Measurements from ENCODE around the gene UBE2V1.

UBE2V1 gene

GRCh38 chr20:50123418-50123817 lies 10.5 kb upstream of the UBE2V1 start:
- Histone ChIP-seq H3K27ac (replicated peaks; ENCODE audit: low read length) (no peak overlapping the region), H3K23ac (ENCODE audit: low read depth, low read length, poor library complexity) (no peak overlapping the region), H3K18ac (ENCODE audit: low read length) (no peak overlapping the region), H2BK5ac (ENCODE audit: low read length) (no peak overlapping the region), H4K91ac (ENCODE audit: low read depth, low read length, poor library complexity) (no peak overlapping the region), H2BK15ac (ENCODE audit: low read length) (no peak overlapping the region), H2BK12ac (ENCODE audit: low read length) (no peak overlapping the region), H3K4me1 (ENCODE audit: control insufficient read depth in 2 of 2, insufficient read depth in 1 of 2, low read depth in 1 of 2, low read length in 2 of 2) (peaks cover 0 to 2% of the 10 kb centered on the region in 2 donors), H3K79me1 (ENCODE audit: low read depth, low read length) (no peaks in the 10 kb centered on the region), H3K9me3 (replicated peaks in 1 of 2; ENCODE audit: control insufficient read depth in 2 of 2, insufficient read depth in 1 of 2, low read depth in 1 of 2, low read length in 2 of 2) (no peaks in the 10 kb centered on the region), H3K4me2 (ENCODE audit: insufficient read depth, low read length, poor library complexity, severe bottlenecking) (no peak overlapping the region), H3K4me3 (ENCODE audit: low read length in 2 of 2) (no peak overlapping the region), H3K14ac (ENCODE audit: low read length) (no peak overlapping the region), H2AFZ (ENCODE audit: low read length) (no peak overlapping the region), H2AK5ac (ENCODE audit: low read depth, low read length) (no peak overlapping the region), H4K8ac (ENCODE audit: low read depth, low read length) (no peak overlapping the region), H3K36me3 (replicated peaks in 1 of 2; ENCODE audit: control insufficient read depth in 2 of 2, insufficient read depth in 2 of 2, low read length in 2 of 2) (peaks cover 22 to 53% of the 10 kb centered on the region in 2 donors), H3K9ac (ENCODE audit: low read depth, low read length, poor library complexity) (no peak overlapping the region), H3K4ac (ENCODE audit: low read length) (no peak overlapping the region), H2BK120ac (ENCODE audit: low read depth, low read length) (no peak overlapping the region), H3K27me3 (ENCODE audit: control insufficient read depth in 3 of 3, insufficient read depth in 3 of 3, low read depth in 1 of 3, low read length in 3 of 3) (no peaks in the 10 kb centered on the region)
- no peak for DNase-seq (ENCODE audit: low spot score)
- no CpG with 5 or more reads among the region's 7 CpGs for WGBS, 2 donors (ENCODE audit: extremely low coverage in 2 of 2, insufficient read length in 2 of 2, insufficient replicate concordance in 1 of 2)

DNA sequence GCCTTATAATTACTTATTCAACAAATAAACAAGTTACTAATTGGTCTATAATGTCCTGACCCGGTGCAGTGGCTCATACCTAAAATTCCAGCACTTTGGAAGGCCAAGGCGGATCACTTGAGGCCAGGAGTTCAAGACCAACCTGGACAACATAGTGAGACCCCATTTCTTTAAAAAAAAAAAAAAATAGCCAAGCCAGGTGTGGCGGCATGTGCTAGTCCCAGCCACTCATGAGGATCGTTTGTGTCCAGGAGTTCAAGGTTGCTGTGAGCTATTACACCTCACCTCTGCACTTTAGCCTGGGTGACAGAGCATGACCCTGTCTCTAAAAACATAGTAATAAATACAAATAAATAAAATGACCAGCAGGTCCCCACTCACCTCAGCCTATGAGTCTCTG lies 9.8 kb upstream of the UBE2V1 start:
- no peak overlapping the region for H3K18ac ChIP-seq (ENCODE audit: low read length)

GRCh38 chr20:50121858-50122271 lies 8.9 kb upstream of the UBE2V1 start:
- Histone ChIP-seq H4K91ac (ENCODE audit: low read depth, low read length, poor library complexity) (no peak overlapping the region), H3K18ac (ENCODE audit: low read length) (no peak overlapping the region), H3K9me3 (replicated peaks in 1 of 2; ENCODE audit: control insufficient read depth in 2 of 2, insufficient read depth in 1 of 2, low read depth in 1 of 2, low read length in 2 of 2) (no peaks in the 10 kb centered on the region), H3K4me1 (ENCODE audit: control insufficient read depth in 2 of 2, insufficient read depth in 1 of 2, low read depth in 1 of 2, low read length in 2 of 2) (peaks cover 0 to 2% of the 10 kb centered on the region in 2 donors), H2AK5ac (ENCODE audit: low read depth, low read length) (no peak overlapping the region), H3K27me3 (ENCODE audit: control insufficient read depth in 3 of 3, insufficient read depth in 3 of 3, low read depth in 1 of 3, low read length in 3 of 3) (no peaks in the 10 kb centered on the region), H2BK12ac (ENCODE audit: low read length) (no peak overlapping the region), H2AFZ (ENCODE audit: low read length) (no peak overlapping the region), H2BK5ac (ENCODE audit: low read length) (no peak overlapping the region), H3K9ac (ENCODE audit: low read depth, low read length, poor library complexity) (no peak overlapping the region), H2BK15ac (ENCODE audit: low read length) (no peak overlapping the region), H3K14ac (ENCODE audit: low read length) (no peak overlapping the region), H3K27ac (replicated peaks; ENCODE audit: low read length) (no peak overlapping the region), H3K79me1 (ENCODE audit: low read depth, low read length) (no peaks in the 10 kb centered on the region), H3K4me3 (ENCODE audit: low read length in 2 of 2) (no peak overlapping the region), H3K4ac (ENCODE audit: low read length) (no peak overlapping the region), H3K36me3 (replicated peaks in 1 of 2; ENCODE audit: control insufficient read depth in 2 of 2, insufficient read depth in 2 of 2, low read length in 2 of 2) (peaks cover 14 to 39% of the 10 kb centered on the region in 2 donors), H3K23ac (ENCODE audit: low read depth, low read length, poor library complexity) (no peak overlapping the region), H4K8ac (ENCODE audit: low read depth, low read length) (no peak overlapping the region), H3K4me2 (ENCODE audit: insufficient read depth, low read length, poor library complexity, severe bottlenecking) (no peak overlapping the region), H2BK120ac (ENCODE audit: low read depth, low read length) (no peak overlapping the region)
- no CpG with 5 or more reads among the region's 4 CpGs for WGBS, 2 donors (ENCODE audit: extremely low coverage in 2 of 2, insufficient read length in 2 of 2, insufficient replicate concordance in 1 of 2)
- no peak for DNase-seq (ENCODE audit: low spot score)

More for the DNA sequence above, 9.8 kb upstream of the UBE2V1 start:
- peaks cover 18 to 46% of the 10 kb centered on the region in 2 donors for H3K36me3 ChIP-seq (replicated peaks in 1 of 2; ENCODE audit: control insufficient read depth in 2 of 2, insufficient read depth in 2 of 2, low read length in 2 of 2)
- no peak overlapping the region for H2BK5ac ChIP-seq (ENCODE audit: low read length)
- no peak overlapping the region for H2BK15ac ChIP-seq (ENCODE audit: low read length)
- H2BK120ac ChIP-seq (ENCODE audit: low read depth, low read length) = no peak overlapping the region
- no CpG with 5 or more reads among the region's 4 CpGs for WGBS, 2 donors (ENCODE audit: extremely low coverage in 2 of 2, insufficient read length in 2 of 2, insufficient replicate concordance in 1 of 2)
- no peaks in the 10 kb centered on the region for H3K79me1 ChIP-seq (ENCODE audit: low read depth, low read length)
- H3K14ac ChIP-seq (ENCODE audit: low read length) = no peak overlapping the region
- no peak overlapping the region for H3K4ac ChIP-seq (ENCODE audit: low read length)
- H3K4me1 ChIP-seq (ENCODE audit: control insufficient read depth in 2 of 2, insufficient read depth in 1 of 2, low read depth in 1 of 2, low read length in 2 of 2) = peaks cover 0 to 2% of the 10 kb centered on the region in 2 donors
- DNase-seq (ENCODE audit: low spot score) = no peak
- H3K23ac ChIP-seq (ENCODE audit: low read depth, low read length, poor library complexity) = no peak overlapping the region
- no peak overlapping the region for H3K4me2 ChIP-seq (ENCODE audit: insufficient read depth, low read length, poor library complexity, severe bottlenecking)
- H3K27ac ChIP-seq (replicated peaks; ENCODE audit: low read length) = no peak overlapping the region
- H4K8ac ChIP-seq (ENCODE audit: low read depth, low read length) = no peak overlapping the region
- H4K91ac ChIP-seq (ENCODE audit: low read depth, low read length, poor library complexity) = no peak overlapping the region
- H2AK5ac ChIP-seq (ENCODE audit: low read depth, low read length) = no peak overlapping the region
- no peak overlapping the region for H3K9ac ChIP-seq (ENCODE audit: low read depth, low read length, poor library complexity)
- H3K9me3 ChIP-seq (replicated peaks in 1 of 2; ENCODE audit: control insufficient read depth in 2 of 2, insufficient read depth in 1 of 2, low read depth in 1 of 2, low read length in 2 of 2) = no peaks in the 10 kb centered on the region
- no peaks in the 10 kb centered on the region for H3K27me3 ChIP-seq (ENCODE audit: control insufficient read depth in 3 of 3, insufficient read depth in 3 of 3, low read depth in 1 of 3, low read length in 3 of 3)
- no peak overlapping the region for H3K4me3 ChIP-seq (ENCODE audit: low read length in 2 of 2)
- H2AFZ ChIP-seq (ENCODE audit: low read length) = no peak overlapping the region
- H2BK12ac ChIP-seq (ENCODE audit: low read length) = no peak overlapping the region

DNA sequence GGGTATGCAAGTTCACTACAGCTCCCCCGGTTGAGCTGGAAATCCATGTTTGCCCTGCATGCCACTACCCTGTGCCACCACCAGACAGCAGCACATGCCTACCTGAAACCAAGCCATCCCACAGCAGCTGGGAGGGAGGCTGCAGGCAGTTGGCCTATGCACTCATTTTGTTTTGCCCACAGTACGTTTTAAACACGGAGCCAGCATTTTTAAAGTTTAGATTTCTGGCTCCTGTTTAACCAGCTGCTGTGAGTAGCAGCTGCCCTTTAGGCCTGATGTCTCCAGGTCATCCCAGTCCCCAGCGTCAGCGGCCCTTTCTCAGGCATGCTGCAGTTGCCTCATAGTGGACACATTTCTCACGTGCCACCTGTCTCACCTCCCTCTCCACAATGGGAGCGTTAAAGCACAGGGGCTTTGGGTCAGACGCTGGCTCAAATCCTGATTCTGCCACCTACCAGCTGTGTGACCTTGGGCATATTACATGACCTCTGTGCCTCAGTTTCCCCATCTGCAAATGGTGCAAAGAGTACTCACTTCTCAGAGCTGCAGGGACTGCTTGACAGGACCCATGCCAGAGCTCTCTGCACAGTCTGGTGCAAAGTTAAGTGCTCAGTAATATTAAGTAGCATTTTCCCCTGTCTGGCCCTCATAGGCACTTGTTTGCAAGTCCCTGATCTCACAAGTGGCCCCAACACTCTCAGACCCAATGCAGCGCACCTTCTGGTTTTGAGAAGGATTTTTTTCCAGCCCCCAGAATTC lies 8.2 kb upstream of the UBE2V1 start:
- no peaks in the 10 kb centered on the region for H3K79me1 ChIP-seq (ENCODE audit: low read depth, low read length)
- H2BK12ac ChIP-seq (ENCODE audit: low read length) = no peak overlapping the region
- no peak overlapping the region for H2BK5ac ChIP-seq (ENCODE audit: low read length)
- no peak overlapping the region for H3K23ac ChIP-seq (ENCODE audit: low read depth, low read length, poor library complexity)
- no CpG with 5 or more reads among the region's 9 CpGs for WGBS, 2 donors (ENCODE audit: extremely low coverage in 2 of 2, insufficient read length in 2 of 2, insufficient replicate concordance in 1 of 2)
- H3K4me2 ChIP-seq (ENCODE audit: insufficient read depth, low read length, poor library complexity, severe bottlenecking) = no peak overlapping the region
- H3K4ac ChIP-seq (ENCODE audit: low read length) = no peak overlapping the region
- peak overlapping the region; percentile 45 for H2AK5ac ChIP-seq (ENCODE audit: low read depth, low read length)
- DNase-seq (ENCODE audit: low spot score) = no peak
- H3K4me3 ChIP-seq (ENCODE audit: low read length in 2 of 2) = no peak overlapping the region
- no peak overlapping the region for H2AFZ ChIP-seq (ENCODE audit: low read length)
- no peak overlapping the region for H3K14ac ChIP-seq (ENCODE audit: low read length)
- H3K18ac ChIP-seq (ENCODE audit: low read length) = no peak overlapping the region
- H3K9ac ChIP-seq (ENCODE audit: low read depth, low read length, poor library complexity) = peak overlapping the region; percentile 37
- H4K8ac ChIP-seq (ENCODE audit: low read depth, low read length) = no peak overlapping the region
- peaks cover 10 to 32% of the 10 kb centered on the region in 2 donors for H3K36me3 ChIP-seq (replicated peaks in 1 of 2; ENCODE audit: control insufficient read depth in 2 of 2, insufficient read depth in 2 of 2, low read length in 2 of 2)
- H4K91ac ChIP-seq (ENCODE audit: low read depth, low read length, poor library complexity) = no peak overlapping the region
- H2BK15ac ChIP-seq (ENCODE audit: low read length) = no peak overlapping the region
- H3K27me3 ChIP-seq (ENCODE audit: control insufficient read depth in 3 of 3, insufficient read depth in 3 of 3, low read depth in 1 of 3, low read length in 3 of 3) = no peaks in the 10 kb centered on the region
- H3K4me1 ChIP-seq (ENCODE audit: control insufficient read depth in 2 of 2, insufficient read depth in 1 of 2, low read depth in 1 of 2, low read length in 2 of 2) = peaks cover 3 to 5% of the 10 kb centered on the region in 2 donors
- no peak overlapping the region for H2BK120ac ChIP-seq (ENCODE audit: low read depth, low read length)
- H3K9me3 ChIP-seq (replicated peaks in 1 of 2; ENCODE audit: control insufficient read depth in 2 of 2, insufficient read depth in 1 of 2, low read depth in 1 of 2, low read length in 2 of 2) = no peaks in the 10 kb centered on the region
- no peak overlapping the region for H3K27ac ChIP-seq (replicated peaks; ENCODE audit: low read length)

Measured in neuronal stem cell (in vitro differentiated cells).